RWPE1 (cell line): ENCODE measurements around the gene MYOZ3.

Source experiments
- CTCF ChIA-PET: fragments of 350-600 bp; sonication (Branson Sonifier 250); formaldehyde crosslinking; extraction: SDS; loops from one replicate; lab custom pipeline; 2021; lab: Yijun Ruan, JAX
- POLR2A ChIA-PET: fragments of 400-600 bp; formaldehyde crosslinking; extraction: SDS; loops from one replicate; lab custom pipeline; 2020; ENCODE audit warnings: antibody characterized with exemption; ENCODE audit not compliant: low non-redundant PET; lab: Yijun Ruan, JAX
- DNase-seq: peaks from one replicate; pipeline ENCODE4 v3.0.0; 2012; ENCODE audit warnings: low spot score
- H3K27ac ChIP-seq: fragments of 450-650 bp; 2 replicates; pipeline ENCODE4 v1.5.1; 2017
- TF ChIP-seq, protein P1 (sequence below): fragments of 450-650 bp; conservative IDR thresholded peaks from 2 replicates; pipeline ENCODE4 v1.5.1; 2017; ENCODE audit warnings: low read depth, mild to moderate bottlenecking

Gene MYOZ3

DNA sequence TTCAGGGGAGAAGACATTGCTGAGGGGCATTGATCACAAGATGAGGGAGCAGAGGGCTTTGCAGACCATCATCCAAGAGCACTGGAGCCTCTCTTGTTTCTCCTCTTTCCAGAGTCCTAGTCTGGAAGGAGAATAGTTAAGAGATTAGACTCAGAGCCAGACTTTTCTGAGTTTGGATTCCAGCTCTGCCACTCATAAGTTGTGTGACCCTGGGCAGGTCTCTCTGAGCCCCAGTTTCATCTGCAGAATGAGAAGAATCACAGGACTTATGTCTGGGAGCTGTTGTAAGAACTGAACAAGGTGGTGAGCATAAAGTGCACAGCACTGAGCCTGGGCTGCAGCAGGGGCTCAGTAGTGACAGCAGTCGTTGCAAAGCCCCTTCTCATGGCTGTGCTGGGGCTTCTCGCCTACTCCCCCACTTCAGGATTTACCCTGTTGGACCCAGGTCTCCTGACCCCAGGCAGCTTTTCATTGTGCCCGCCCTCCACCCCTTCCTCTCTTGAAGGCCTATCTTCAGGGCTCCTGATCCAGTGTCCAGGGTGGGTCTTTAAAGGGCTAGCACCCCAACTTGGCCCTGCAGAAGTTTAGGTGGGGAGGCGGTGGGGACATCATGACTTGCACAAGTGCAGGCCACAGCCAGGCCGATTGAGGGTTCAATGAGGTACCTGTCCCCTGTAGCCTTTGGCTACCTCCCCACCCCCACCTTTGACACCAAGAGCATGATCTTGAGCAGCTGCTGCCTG, 19.1 kb upstream of the MYOZ3 start:
- ChIA-PET POLR2A (no interaction called here), CTCF (interaction anchor here (0.6 to 1.2 kb wide), 4 partner anchors 14 to 1264 kb away, joined by 3 to 6 read pairs (median 4); no protein-coding TSS in a partner anchor)
- DNase-seq: no peak
- TF ChIP-seq, protein P1, sequence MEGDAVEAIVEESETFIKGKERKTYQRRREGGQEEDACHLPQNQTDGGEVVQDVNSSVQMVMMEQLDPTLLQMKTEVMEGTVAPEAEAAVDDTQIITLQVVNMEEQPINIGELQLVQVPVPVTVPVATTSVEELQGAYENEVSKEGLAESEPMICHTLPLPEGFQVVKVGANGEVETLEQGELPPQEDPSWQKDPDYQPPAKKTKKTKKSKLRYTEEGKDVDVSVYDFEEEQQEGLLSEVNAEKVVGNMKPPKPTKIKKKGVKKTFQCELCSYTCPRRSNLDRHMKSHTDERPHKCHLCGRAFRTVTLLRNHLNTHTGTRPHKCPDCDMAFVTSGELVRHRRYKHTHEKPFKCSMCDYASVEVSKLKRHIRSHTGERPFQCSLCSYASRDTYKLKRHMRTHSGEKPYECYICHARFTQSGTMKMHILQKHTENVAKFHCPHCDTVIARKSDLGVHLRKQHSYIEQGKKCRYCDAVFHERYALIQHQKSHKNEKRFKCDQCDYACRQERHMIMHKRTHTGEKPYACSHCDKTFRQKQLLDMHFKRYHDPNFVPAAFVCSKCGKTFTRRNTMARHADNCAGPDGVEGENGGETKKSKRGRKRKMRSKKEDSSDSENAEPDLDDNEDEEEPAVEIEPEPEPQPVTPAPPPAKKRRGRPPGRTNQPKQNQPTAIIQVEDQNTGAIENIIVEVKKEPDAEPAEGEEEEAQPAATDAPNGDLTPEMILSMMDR: no peak
- peak overlapping the region; percentile 96 for H3K27ac ChIP-seq

DNA sequence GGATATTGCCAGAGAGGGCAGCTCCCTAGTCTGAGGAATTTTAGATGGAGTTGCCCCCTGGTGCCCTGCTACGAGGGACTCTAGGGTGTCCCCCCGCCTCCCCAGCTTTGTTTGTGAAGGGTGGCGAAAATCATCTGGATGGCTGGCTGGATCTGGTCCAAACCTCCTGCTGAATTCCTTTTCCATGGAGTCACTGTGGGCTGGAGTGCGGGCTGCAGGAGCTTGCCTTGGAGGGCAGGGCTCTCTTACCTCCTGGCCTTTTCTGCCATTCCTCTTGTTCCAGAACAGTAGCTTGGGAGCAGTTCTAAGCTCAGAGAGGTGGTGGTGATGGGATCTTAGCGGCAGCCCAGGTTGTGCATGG, 18.5 kb upstream of the MYOZ3 start:
- H3K27ac ChIP-seq: peak overlapping the region; percentile 96
- ChIA-PET POLR2A (interaction anchor here (0.7 kb wide), 1 partner anchor 15 kb away, joined by 4 read pairs; no protein-coding TSS in a partner anchor), CTCF (interaction anchor here (0.6 to 1.2 kb wide), 4 partner anchors 13 to 1264 kb away, joined by 3 to 6 read pairs (median 4); no protein-coding TSS in a partner anchor)
- peak; percentile 97 for DNase-seq
- TF ChIP-seq, protein P1: no peak

DNA sequence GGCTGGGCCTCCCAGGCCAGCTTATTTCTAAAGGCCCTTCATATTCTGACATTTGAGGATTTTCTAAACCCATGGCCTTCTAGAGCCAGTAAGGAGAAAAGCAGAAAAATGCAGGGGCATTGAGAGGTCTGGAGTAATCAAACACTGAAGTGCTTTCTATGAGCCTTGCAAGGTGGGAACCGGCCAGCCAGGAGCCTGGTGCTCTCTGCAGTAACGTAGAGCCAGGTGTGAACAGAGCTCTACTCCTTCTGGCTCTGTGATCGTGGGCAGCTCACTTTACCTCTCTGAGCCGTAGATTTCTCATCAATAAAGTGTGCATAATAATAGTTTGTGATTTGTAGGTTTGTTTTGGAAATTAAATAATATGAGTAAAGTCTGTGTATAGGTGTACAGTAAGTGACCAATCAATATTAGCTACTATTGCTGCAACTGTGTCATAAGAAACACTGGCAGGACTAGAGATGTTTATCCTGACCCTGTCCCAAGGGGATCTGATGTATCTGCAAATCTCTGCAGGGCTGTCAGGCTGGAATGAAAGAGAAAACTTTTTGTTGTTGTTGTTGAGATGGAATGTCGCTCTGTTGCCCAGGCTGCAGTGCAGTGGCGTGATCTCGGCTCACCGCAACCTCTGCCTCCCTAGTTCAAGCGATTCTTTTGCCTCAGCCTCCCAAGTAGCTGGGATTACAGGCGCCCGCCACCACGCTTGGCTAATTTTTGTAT, 17.9 kb upstream of the MYOZ3 start:
- DNase-seq: no peak
- H3K27ac ChIP-seq: peak overlapping the region; percentile 96
- TF ChIP-seq, protein P1: no peak
- CTCF ChIA-PET: interaction anchor here (0.6 to 1.2 kb wide), 3 partner anchors 13 to 1265 kb away, joined by 3 to 6 read pairs (median 5); no protein-coding TSS in a partner anchor
- POLR2A ChIA-PET: interaction anchor here (0.7 kb wide), 1 partner anchor 14 kb away, joined by 4 read pairs; no protein-coding TSS in a partner anchor

DNA sequence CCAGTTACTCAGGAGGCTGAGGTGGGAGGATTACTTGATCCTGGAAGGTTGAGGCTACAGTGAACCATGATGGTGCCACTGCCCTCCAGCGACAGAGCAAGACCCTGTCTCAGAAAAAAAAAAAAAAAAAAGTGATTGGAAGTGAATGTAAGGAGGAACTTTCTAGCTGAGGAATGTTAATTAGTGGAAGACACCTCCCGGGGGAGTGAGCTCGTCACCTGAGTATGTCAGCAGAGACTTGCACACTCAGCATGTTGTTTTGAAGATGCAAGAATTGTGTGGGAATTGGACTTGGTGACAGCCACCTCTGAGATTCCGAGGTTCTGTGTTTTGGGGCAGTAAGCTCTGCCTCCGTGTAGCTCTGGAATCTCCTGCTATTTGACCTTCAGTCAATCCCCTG, 17.0 kb upstream of the MYOZ3 start:
- CTCF ChIA-PET: interaction anchor here (0.6 to 0.7 kb wide), 2 partner anchors 12 to 24 kb away, joined by 4 to 8 read pairs; no protein-coding TSS in a partner anchor
- POLR2A ChIA-PET: no interaction called here
- H3K27ac ChIP-seq: peak overlapping the region; percentile 63
- DNase-seq: no peak
- TF ChIP-seq, protein P1: no peak

DNA sequence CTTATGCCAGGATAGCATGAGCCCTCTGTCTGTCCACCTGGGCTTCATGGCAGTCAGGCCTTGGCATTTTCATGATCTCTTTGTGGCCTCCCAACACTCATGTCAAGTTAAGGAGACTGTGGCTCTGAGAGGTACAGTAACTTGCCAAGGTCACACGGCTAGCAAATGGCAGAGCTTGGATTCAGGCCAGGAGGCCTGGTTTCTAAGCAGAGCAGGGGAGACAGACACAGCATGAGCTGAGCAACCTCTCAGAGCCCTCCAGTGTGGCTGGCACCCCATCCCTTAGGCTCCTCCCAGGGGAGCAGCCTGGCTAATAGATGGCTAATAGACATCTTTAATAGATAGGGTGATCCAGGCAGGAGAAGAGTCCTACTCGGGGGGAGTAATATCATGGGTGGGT, 16.5 kb upstream of the MYOZ3 start:
- peak overlapping the region; percentile 63 for H3K27ac ChIP-seq
- TF ChIP-seq, protein P1: no peak
- POLR2A ChIA-PET: no interaction called here
- DNase-seq: no peak
- CTCF ChIA-PET: interaction anchor here (0.5 to 1.6 kb wide), 5 partner anchors 11 to 185 kb away, joined by 3 to 8 read pairs (median 4); no protein-coding TSS in a partner anchor

DNA sequence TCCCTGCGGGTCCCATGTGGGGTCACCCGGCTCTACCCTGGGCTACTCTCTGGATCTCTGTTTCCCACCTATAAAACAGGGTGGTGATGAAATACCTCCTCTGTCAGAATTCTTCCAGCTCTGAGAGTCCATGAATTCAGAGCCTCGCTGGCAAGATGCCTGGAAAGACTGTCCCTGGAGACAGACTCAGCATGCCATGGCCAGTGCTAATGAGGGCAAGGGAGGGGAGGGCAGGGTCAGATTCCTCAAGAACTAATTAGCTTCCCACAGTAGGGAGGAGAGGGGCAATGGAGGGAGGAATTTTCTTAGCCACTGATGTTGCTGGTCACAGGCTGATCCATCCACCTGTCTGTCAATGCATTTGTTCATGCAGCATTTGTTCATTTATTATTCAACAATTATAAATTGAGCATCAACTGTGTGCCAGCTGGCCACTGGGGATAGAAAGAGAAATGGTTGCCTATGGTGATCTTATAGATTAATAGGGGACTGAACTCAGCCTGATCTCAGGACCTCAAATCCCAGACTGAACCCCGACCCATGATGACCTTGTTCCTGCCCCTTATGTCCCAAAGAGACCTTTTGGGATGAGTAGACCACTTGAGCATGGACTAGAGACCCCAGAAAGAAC, 15.9 kb upstream of the MYOZ3 start:
- TF ChIP-seq, protein P1: no peak
- H3K27ac ChIP-seq: peak overlapping the region; percentile 63
- ChIA-PET CTCF (interaction anchor here (0.5 to 1.6 kb wide), 3 partner anchors 11 to 186 kb away, joined by 3 to 4 read pairs (median 3); no protein-coding TSS in a partner anchor), POLR2A (no interaction called here)
- peak; percentile 44 for DNase-seq
